ENCODE measurements around the gene CBFB. TPM values are rescaled to one million over a fixed set of nuclear protein-coding genes. Genes with fewer than 3 reads are reported as not detected.
A peak's percentile ranks its signal among the peaks of the same experiment; 100 is the strongest.

Gene CBFB
- total and polyA plus RNA-seq, 2 of the 4 experiments (the other 2 are of a cell fraction): 44.2 to 48.0 TPM

GRCh38 chr16:67052399-67052798 lies 23.4 kb downstream of the CBFB start:
- Histone ChIP-seq H2BK20ac (ENCODE audit: low read depth, low read length) (no peak overlapping the region), H2BK120ac (ENCODE audit: low read depth, low read length) (no peak overlapping the region), H4K8ac (ENCODE audit: low read depth in 2 of 2, low read length in 2 of 2) (no peak overlapping the region), H3K9me3 (ENCODE audit: control insufficient read depth, insufficient read depth, low read length) (no peaks in the 10 kb centered on the region), H2AK5ac (ENCODE audit: low read depth, low read length) (no peak overlapping the region), H3K4me3 (ENCODE audit: insufficient read depth, low read depth, low read length) (no peak overlapping the region), H3K79me1 (ENCODE audit: low read depth in 1 of 2, low read length in 2 of 2) (peaks cover 14 to 61% of the 10 kb centered on the region in 2 experiments), H3K4ac (ENCODE audit: low read depth, low read length) (no peak overlapping the region), H3K27me3 (ENCODE audit: control insufficient read depth, insufficient read depth, low read length) (no peaks in the 10 kb centered on the region), H3K14ac (replicated peaks; ENCODE audit: low read depth, low read length) (no peak overlapping the region), H2AK9ac (replicated peaks; ENCODE audit: low read depth, low read length, poor library complexity) (no peak overlapping the region), H3K4me2 (ENCODE audit: low read depth, low read length) (no peak overlapping the region), H2BK15ac (ENCODE audit: low read depth, low read length) (no peak overlapping the region), H4K20me1 (ENCODE audit: insufficient read depth, low read length) (peaks cover 30% of the 10 kb centered on the region), H3K23ac (ENCODE audit: low read depth, low read length) (no peak overlapping the region), H3K56ac (ENCODE audit: extremely low read depth, insufficient read depth, low read length) (no peak overlapping the region), H3K9ac (ENCODE audit: low read depth, low read length) (no peak overlapping the region), H3K36me3 (ENCODE audit: control insufficient read depth, insufficient read depth, low read length) (peaks cover 8% of the 10 kb centered on the region), H3K4me1 (ENCODE audit: control insufficient read depth, insufficient read depth, low read length) (peaks cover 2% of the 10 kb centered on the region; the same call in 1 of the 2 replicates), H3K27ac (ENCODE audit: insufficient read depth, low read length) (no peak overlapping the region), H4K5ac (ENCODE audit: low read depth, low read length) (no peak overlapping the region), H3K18ac (ENCODE audit: low read depth, low read length) (no peak overlapping the region), H2AFZ (replicated peaks; ENCODE audit: low read length, poor library complexity) (no peak overlapping the region), H4K91ac (ENCODE audit: insufficient read depth, low read depth, low read length) (no peak overlapping the region), H2BK5ac (ENCODE audit: low read depth, low read length, poor library complexity, severe bottlenecking) (no peak overlapping the region), H3K9me1 (ENCODE audit: insufficient read depth, low read length) (peaks cover 8% of the 10 kb centered on the region)
- ATAC-seq (ENCODE audit: low read depth): no peak
- no CpG with 5 or more reads among the region's 1 CpG for WGBS, 2 experiments (ENCODE audit: extremely low coverage in 2 of 2, insufficient read length in 1 of 2)
- ChIA-PET POLR2A (ENCODE audit: unreplicated experiment) (no interaction called here), CTCF (interaction anchor here (0.6 kb wide), 1 partner anchor 261 kb away, joined by 6 read pairs; no protein-coding TSS in a partner anchor)
- dilution Hi-C loops (cut with HindIII; ENCODE audit: low sequenced_read_pairs, unreplicated experiment): no loop called here
- in situ Hi-C loops (cut with MboI; ENCODE audit: low sequenced_read_pairs): no loop called here
- no peak for TF ChIP-seq ELK1 (IDR thresholded peaks at IDR 0.05; ENCODE audit: borderline replicate concordance, low read depth, low read length)
- peak; percentile 26; the same call in 1 of the 2 replicates for TF ChIP-seq MAFK (IDR thresholded peaks at IDR 0.05; ENCODE audit: low read depth, low read length)
- no peak for DNase-seq
- intact Hi-C loops (cut with micrococcal nuclease): no loop called here
- BruUV-seq (replicated peaks): no TSS peak

Data from IMR-90 (cell line).